Right lung (tissue), 5 donors: Measurements from ENCODE around the gene CHN2. TPM values are rescaled to one million over a fixed set of nuclear protein-coding genes. Genes with fewer than 3 reads are reported as not detected.

ENCODE experiments used
- DNase-seq, 2 donors: peaks; one replicate each; pipeline ENCODE4 v3.0.0-alpha.2; 2013
- polyA plus RNA-seq, 5 donors: library from polyadenylated mRNA; unstranded; fragments of 120-200 nt; gene quantifications; one replicate each; pipeline versions ENCODE4 v1.2.1 to v1.2.3, GENCODE V29; 2013; ENCODE audit warnings: inconsistent platforms in 1 of 5, low replicate concordance in 1 of 5; ENCODE audit not compliant: insufficient read length in 5 of 5, insufficient read depth in 1 of 5

The CHN2 gene
- polyA plus RNA-seq, 5 donors, result 3.2 to 4.0 (median 3.9) TPM

- no peak for DNase-seq
These were observed 232.0 kb downstream of the CHN2 start for GRCh38 chr7:29426587-29426986.

GRCh38 chr7:29429401-29429800 lies 234.8 kb downstream of the CHN2 start:
- DNase-seq, result no peak

- DNase-seq, result no peak
These were observed 235.8 kb downstream of the CHN2 start for GRCh38 chr7:29430279-29430949.

- DNase-seq, result no peak
These were observed 237.1 kb downstream of the CHN2 start for GRCh38 chr7:29431686-29432085.

GRCh38 chr7:29432721-29433120 lies 238.1 kb downstream of the CHN2 start:
- no peak for DNase-seq

- DNase-seq, result no peak
These were observed 239.8 kb downstream of the CHN2 start for GRCh38 chr7:29434380-29434768.

- no peak for DNase-seq
These were observed 240.6 kb downstream of the CHN2 start for GRCh38 chr7:29435167-29435566.

GRCh38 chr7:29435902-29436301 lies 241.3 kb downstream of the CHN2 start:
- no peak for DNase-seq

GRCh38 chr7:29442146-29442545 lies 247.6 kb downstream of the CHN2 start:
- no peak for DNase-seq

- DNase-seq, result no peak
These were observed 249.0 kb downstream of the CHN2 start for GRCh38 chr7:29443552-29443951.

GRCh38 chr7:29444267-29444666 lies 249.7 kb downstream of the CHN2 start:
- no peak for DNase-seq

- DNase-seq, result no peak
These were observed 251.2 kb downstream of the CHN2 start for GRCh38 chr7:29445736-29446135.

GRCh38 chr7:29447828-29448227 lies 253.3 kb downstream of the CHN2 start:
- DNase-seq, result no peak

- DNase-seq, result no peak
These were observed 255.1 kb downstream of the CHN2 start for GRCh38 chr7:29449569-29450260.

GRCh38 chr7:29453021-29453420 lies 258.4 kb downstream of the CHN2 start:
- DNase-seq, result no peak

GRCh38 chr7:29454464-29454863 lies 259.9 kb downstream of the CHN2 start:
- no peak for DNase-seq

- no peak for DNase-seq
These were observed 260.4 kb downstream of the CHN2 start for GRCh38 chr7:29454899-29455451.

- DNase-seq, result no peak
These were observed 262.6 kb downstream of the CHN2 start for GRCh38 chr7:29457141-29457561.

GRCh38 chr7:29457565-29458011 lies 263.0 kb downstream of the CHN2 start:
- no peak for DNase-seq

- no peak for DNase-seq
These were observed 264.4 kb downstream of the CHN2 start for GRCh38 chr7:29458933-29459332.

GRCh38 chr7:29459589-29459988 lies 265.0 kb downstream of the CHN2 start:
- DNase-seq, result no peak

GRCh38 chr7:29461996-29462395 lies 267.4 kb downstream of the CHN2 start:
- DNase-seq, result no peak

- no peak for DNase-seq
These were observed 269.1 kb downstream of the CHN2 start for GRCh38 chr7:29463504-29464158.
